WERI-Rb-1 (cell line): ENCODE results near the gene ANKRD12.

ENCODE experiments used
- DNase-seq: peaks from one replicate; pipeline ENCODE4 v3.0.0-alpha.2; 2020
- H3K27ac ChIP-seq: fragments of 250-450 bp; sonication (Bioruptor Pico); 2 replicates; pipeline ENCODE4 v1.5.1; 2020; ENCODE audit warnings: mild to moderate bottlenecking, moderate library complexity
- H3K27me3 ChIP-seq: fragments of 250-450 bp; sonication (Bioruptor Pico); 2 replicates; pipeline ENCODE4 v1.5.1; 2021; ENCODE audit warnings: mild to moderate bottlenecking, low read depth, moderate library complexity; ENCODE audit not compliant: insufficient read depth, severe bottlenecking
- H3K36me3 ChIP-seq: fragments of 250-450 bp; sonication (Bioruptor Pico); 2 replicates; pipeline ENCODE4 v1.5.1; 2020; ENCODE audit warnings: mild to moderate bottlenecking, moderate library complexity
- H3K4me3 ChIP-seq: 2 replicates; pipeline ENCODE4 v1.5.1; 2011; ENCODE audit warnings: low read depth, mild to moderate bottlenecking, control low read depth, low read length
- H3K9me3 ChIP-seq: fragments of 250-450 bp; sonication (Bioruptor Pico); 2 replicates; pipeline ENCODE4 v1.5.1; 2021; ENCODE audit warnings: mild to moderate bottlenecking, moderate library complexity; ENCODE audit not compliant: severe bottlenecking
- TF ChIP-seq, protein P1 (sequence below): IDR thresholded peaks from 2 replicates; pipeline ENCODE4 v1.5.1; 2011; ENCODE audit warnings: low read depth, mild to moderate bottlenecking, control low read depth, inconsistent platforms, low read length

The ANKRD12 gene

DNA sequence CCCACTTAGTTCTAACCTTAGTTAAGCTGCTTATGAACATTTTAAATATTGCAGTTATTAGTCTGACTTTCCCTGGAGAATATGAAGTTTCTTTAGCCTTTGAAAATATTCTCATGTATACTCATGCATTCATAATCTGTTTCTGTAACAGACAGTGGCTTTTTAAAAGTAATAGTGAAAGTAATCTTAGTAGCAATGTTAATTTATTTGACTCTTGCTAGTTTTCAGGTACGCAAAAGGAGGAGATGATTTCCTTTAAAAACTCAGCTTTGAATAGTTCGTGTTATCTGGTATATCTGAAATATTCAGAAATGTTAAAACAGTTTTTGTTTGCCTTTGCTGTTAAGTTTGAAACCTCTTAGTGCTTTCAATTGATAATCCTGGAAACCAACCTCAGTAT is 3.8 kb downstream of the ANKRD12 start:
- no peak for DNase-seq
- Histone ChIP-seq H3K9me3 (no peaks in the 10 kb centered on the region), H3K27ac (peak overlapping the region; percentile 87), H3K27me3 (no peaks in the 10 kb centered on the region), H3K4me3 (peak overlapping the region; percentile 100), H3K36me3 (peaks cover 7% of the 10 kb centered on the region)
- TF ChIP-seq, protein P1, sequence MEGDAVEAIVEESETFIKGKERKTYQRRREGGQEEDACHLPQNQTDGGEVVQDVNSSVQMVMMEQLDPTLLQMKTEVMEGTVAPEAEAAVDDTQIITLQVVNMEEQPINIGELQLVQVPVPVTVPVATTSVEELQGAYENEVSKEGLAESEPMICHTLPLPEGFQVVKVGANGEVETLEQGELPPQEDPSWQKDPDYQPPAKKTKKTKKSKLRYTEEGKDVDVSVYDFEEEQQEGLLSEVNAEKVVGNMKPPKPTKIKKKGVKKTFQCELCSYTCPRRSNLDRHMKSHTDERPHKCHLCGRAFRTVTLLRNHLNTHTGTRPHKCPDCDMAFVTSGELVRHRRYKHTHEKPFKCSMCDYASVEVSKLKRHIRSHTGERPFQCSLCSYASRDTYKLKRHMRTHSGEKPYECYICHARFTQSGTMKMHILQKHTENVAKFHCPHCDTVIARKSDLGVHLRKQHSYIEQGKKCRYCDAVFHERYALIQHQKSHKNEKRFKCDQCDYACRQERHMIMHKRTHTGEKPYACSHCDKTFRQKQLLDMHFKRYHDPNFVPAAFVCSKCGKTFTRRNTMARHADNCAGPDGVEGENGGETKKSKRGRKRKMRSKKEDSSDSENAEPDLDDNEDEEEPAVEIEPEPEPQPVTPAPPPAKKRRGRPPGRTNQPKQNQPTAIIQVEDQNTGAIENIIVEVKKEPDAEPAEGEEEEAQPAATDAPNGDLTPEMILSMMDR, result no peak

DNA sequence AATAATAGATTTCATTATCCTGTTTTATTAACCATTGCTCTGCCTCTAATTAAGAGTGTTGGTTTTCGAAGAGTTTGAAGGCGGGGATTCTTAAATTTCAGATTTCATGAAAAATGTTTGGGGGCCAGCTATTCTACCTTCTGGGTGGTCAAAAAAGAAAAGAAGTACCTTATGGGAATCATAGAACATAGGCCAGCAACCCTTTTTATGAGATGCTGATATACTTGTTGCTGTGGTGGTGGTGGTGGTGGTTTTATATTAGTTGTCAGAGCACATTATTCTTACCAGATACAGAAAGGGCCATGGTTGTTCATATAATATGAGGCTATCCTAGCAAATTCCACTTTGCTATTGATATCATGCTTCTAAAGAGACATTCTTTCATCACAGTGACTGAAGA is 4.4 kb downstream of the ANKRD12 start:
- TF ChIP-seq, protein P1, result no peak
- Histone ChIP-seq H3K4me3 (no peak overlapping the region), H3K27ac (peak overlapping the region; percentile 8)

DNA sequence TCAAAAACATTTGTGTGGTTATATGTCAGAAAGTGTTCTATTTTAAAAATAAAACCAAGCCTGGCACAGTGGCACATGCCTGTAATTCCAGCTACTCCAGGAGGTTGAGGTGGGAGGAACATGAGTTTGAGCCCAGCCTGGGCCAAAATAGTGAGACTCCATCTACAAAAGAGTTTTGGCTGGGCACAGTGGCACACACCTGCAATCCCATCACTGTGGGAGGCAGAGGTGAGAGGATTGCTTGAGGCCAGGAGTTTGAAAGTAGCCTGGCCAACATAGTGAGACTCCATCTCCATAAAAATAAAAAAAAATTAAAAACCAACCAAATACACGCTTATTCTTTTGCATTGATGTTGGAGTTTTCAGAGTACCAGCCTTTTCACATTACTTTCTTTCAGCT is 9.6 kb downstream of the ANKRD12 start:
- H3K9me3 ChIP-seq, result no peaks in the 10 kb centered on the region
- H3K4me3 ChIP-seq, result no peak overlapping the region
- H3K27ac ChIP-seq, result no peak overlapping the region
- H3K36me3 ChIP-seq, result peaks cover 4% of the 10 kb centered on the region; the same call in 1 of the 2 replicates
- no peak for DNase-seq
- no peaks in the 10 kb centered on the region for H3K27me3 ChIP-seq
- TF ChIP-seq, protein P1, result no peak

More for the DNA sequence above, 4.4 kb downstream of the ANKRD12 start:
- no peak for DNase-seq
- no peaks in the 10 kb centered on the region for H3K9me3 ChIP-seq
- H3K36me3 ChIP-seq, result peaks cover 7% of the 10 kb centered on the region
- H3K27me3 ChIP-seq, result no peaks in the 10 kb centered on the region

DNA sequence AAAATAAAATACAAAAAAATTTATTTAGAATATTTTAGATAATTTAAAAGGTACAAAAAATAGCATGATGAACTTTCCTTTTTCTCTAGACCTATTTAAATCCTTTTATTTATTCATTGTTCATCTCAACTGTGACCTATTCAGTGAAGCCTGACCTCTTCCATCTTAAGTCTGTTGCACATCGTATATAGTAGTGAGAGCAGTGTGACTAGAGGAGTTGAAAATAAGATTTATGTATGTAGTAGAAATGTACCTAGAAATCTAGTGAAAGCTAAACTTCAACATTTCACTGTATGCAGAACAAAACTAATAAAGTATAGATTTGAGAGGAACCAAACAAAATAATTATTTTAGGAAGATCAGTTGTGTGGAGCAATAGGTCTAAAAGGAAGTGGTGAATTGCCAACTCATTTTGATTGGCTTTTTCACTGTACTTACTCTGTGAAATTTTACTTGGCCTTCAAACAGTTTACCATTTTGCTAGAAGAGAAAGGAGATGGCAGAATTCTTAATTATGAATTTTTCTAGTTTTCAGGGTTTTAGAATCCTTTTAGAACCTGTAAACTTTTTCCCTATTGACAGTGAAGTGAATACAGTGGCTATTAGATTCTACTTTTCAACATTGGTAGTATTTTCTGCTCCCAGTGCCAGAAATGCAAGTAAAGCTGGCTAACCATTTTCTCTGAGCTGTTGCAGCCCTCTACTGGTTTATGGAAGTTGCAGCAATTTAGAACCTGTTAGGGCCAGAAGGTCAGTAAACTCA is 11.0 kb downstream of the ANKRD12 start:
- Histone ChIP-seq H3K27me3 (no peaks in the 10 kb centered on the region), H3K4me3 (no peak overlapping the region), H3K9me3 (no peaks in the 10 kb centered on the region), H3K27ac (peak overlapping the region; percentile 48), H3K36me3 (no peaks in the 10 kb centered on the region; the same call in 1 of the 2 replicates)
- peak; percentile 37 for DNase-seq
- TF ChIP-seq, protein P1, result peak; percentile 69

DNA sequence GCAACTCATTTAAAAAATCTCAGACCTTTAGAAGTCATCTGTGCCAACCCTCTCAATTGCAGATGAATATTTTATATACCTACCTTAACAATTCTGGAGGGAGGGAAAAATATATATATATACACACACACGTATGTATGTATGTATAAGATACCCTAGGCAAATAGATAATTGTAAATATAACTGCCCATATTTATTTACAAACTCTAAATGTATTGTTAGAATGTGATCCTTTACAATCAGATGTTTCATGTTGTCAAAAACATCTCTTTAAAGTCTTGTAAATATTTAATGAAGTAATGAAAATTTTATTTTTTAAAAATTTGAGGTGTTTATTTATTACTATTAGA is 11.6 kb downstream of the ANKRD12 start:
- H3K27me3 ChIP-seq, result no peaks in the 10 kb centered on the region
- no peak for DNase-seq
- TF ChIP-seq, protein P1, result no peak
- H3K4me3 ChIP-seq, result no peak overlapping the region
- peak overlapping the region; percentile 48 for H3K27ac ChIP-seq
- no peaks in the 10 kb centered on the region; the same call in 1 of the 2 replicates for H3K36me3 ChIP-seq
- no peaks in the 10 kb centered on the region for H3K9me3 ChIP-seq

DNA sequence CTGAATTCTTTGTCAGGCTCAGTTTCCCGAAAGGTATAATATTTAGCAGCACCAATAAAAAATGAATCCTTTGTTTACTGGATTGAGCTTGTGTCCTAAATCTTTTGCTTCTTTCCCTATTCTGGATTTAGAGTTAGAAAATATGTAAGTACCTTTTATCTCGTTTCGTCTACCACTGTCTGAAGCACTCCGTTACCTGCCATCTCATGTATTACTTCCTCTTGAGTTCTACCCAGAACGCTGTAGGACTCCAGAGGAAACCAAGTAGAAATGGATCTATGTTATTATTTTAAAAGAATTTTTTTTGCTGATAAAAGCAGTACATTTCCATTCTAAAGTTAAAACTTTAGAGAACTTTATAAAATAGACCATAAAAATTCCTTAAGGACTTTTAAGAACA is 13.5 kb downstream of the ANKRD12 start:
- Histone ChIP-seq H3K27ac (no peak overlapping the region), H3K4me3 (no peak overlapping the region), H3K27me3 (no peaks in the 10 kb centered on the region), H3K9me3 (no peaks in the 10 kb centered on the region), H3K36me3 (peaks cover 5% of the 10 kb centered on the region; the same call in 1 of the 2 replicates)
- TF ChIP-seq, protein P1, result no peak
- no peak for DNase-seq
